SHP77 treated with DMSO at 0.1 percent for 48 hours (cell line): Measurements from ENCODE around the gene NEK7.
"Not testable (repeated sequence)": the region's sequence is repeated elsewhere in the genome, so short reads cannot be mapped to it uniquely, and the experiment has no call there.

Experiments
- DNase-seq: peaks from one replicate; lab custom pipeline; 2025; lab: John Stamatoyannopoulos, UW

NEK7 gene

GRCh38 chr1:198290089-198290683, 133.4 kb downstream of the NEK7 start:
- no peak for DNase-seq

DNA sequence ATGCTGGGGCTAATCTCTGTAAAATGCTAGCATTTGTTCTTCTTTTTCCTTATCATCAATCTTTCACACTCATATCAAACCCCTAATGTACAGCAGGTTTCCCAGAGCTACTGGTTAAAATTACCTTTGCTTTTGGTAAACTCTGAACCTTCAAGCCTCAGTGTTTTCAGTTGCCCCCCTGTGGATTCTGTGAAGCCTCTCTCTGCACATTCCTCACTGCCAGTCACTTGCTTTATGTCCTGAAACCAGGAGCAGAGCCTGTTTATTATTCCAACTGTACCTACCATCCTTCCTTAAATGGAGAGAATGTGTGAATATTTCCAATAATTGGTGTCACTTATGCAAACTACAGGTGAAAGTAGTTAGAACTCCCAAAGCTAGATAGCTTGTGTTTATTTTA, 134.2 kb downstream of the NEK7 start:
- no peak for DNase-seq

DNA sequence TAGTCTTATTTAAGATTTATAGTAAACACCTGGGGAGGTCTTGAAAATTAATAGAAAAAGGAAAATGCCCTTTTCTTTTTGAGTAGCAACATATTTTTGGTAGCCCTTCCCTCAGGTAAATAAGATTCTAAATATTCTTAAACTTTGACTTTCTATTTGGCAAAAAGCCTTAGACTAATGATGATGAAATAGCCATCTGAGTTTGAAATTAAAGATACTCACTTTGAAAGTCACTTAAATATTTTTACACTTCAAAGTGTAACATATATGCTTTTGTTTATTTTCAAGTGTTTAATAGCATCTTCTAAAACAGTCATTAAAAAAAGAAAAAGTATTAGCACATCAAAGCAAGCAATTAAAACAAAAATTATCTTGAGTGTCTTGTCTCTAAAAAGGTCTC, 135.1 kb downstream of the NEK7 start:
- DNase-seq: no peak

GRCh38 chr1:198295225-198295624, 138.4 kb downstream of the NEK7 start:
- no peak for DNase-seq

DNA sequence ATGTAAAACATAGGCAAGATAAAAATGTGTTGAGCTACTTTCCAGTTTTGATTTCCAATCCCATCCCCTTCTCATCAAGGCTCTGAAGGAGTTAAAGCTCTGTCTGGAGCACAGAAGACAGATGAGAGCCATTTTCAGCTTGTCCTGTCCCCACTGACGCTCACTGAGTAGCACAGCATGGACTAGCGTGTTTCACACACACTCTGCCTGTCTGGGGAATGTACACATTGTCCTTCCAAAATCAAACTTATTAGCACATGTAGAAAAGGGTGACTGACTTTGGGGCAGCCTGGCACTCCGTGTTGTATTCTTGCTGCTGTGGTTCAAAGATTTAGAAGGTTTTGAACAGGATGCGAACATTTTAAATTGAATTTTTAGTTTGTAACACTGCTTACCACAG, 139.2 kb downstream of the NEK7 start:
- DNase-seq: no peak

- no peak for DNase-seq
These were observed 140.5 kb downstream of the NEK7 start for GRCh38 chr1:198297281-198297680.

- no peak for DNase-seq
These were observed 141.8 kb downstream of the NEK7 start for GRCh38 chr1:198298640-198299039.

DNA sequence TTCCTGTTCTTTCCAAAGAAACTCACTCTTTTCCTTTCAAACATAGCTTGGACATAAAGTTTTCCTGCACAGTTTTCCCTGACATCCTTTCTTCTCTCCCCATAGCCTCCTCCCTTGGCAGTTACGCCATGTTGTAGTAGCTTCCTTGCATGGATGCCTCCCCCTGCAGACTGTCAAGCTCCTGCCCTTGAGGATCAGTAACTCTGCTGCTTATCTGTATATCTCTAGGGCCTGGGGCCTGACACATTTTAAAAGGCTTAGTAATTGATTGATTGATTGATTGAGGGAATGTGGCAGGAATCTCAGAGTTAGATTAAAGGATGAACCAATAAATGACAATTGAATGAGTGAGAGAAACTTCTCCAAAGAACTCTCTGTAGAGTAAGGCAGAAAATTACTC, 143.7 kb downstream of the NEK7 start:
- no peak for DNase-seq

DNA sequence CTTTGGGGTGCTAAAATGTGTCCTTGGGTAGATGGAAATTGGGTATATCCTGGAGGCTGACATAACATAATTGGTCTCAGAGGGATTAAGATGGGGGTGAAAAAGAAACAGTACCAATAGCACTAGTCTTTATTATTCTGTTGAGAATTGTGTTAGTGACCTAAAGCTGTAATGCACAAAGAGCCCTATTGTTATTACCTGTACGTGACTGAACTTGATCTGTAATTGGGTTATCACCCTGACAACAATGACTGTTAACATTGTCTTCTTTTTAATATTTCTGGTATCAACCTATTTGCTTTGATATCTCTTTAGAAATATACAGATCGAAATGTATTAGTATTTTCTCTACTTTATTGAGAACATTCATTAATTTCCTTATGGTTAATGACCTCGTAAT, 147.6 kb downstream of the NEK7 start:
- no peak for DNase-seq

DNA sequence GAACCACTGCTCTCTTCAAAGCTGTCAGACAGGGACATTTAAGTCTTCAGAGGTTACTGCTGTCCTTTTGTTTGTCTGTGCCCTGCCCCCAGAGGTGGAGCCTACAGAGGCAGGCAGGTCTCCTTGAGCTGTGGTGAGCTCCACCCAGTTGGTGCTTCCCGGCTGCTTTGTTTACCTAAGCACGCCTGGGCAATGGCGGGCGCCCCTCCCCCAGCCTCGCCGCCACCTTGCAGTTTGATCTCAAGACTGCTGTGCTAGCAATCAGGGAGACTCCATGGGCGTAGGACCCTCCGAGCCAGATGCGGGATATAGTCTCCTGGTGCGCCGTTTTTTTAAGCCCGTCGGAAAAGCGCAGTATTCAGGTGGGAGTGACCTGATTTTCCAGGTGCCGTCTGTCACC, 158.0 kb downstream of the NEK7 start:
- DNase-seq: not testable (repeated sequence)

DNA sequence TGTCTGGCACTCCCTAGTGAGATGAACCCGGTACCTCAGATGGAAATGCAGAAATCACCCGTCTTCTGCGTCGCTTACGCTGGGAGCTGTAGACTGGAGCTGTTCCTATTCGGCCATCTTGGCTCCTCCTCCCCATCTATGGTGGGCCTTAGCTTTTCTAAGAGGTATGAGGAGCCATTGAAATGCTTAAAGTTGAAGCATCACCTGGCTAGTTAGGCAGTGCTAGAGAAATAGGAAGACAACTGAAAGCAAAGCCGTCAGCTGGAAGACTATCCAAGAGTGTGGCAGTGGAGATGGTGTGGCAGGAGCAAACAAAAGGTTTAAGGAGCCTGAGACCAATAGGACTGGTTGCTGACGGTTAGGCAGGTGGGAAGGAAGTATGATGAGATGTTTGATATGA, 158.5 kb downstream of the NEK7 start:
- DNase-seq: not testable (repeated sequence)

GRCh38 chr1:198316546-198317100, 159.8 kb downstream of the NEK7 start:
- no peak for DNase-seq

- DNase-seq: no peak
These were observed 161.3 kb downstream of the NEK7 start for GRCh38 chr1:198318085-198318484.

DNA sequence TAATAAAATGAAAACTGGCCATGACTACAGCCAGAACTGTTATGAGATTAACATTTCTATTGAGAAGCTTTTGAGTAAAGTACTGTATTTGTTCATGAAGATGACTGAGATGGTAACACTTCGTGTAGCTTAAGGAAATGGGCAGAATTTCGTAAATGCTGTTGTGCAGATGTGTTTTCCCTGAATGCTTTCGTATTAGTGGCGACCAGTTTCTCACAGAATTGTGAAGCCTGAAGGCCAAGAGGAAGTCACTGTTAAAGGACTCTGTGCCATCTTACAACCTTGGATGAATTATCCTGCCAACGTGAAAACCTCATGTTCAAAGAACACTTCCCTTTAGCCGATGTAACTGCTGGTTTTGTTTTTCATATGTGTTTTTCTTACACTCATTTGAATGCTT, 164.0 kb downstream of the NEK7 start:
- no peak for DNase-seq

- DNase-seq: no peak
These were observed 169.4 kb downstream of the NEK7 start for GRCh38 chr1:198326232-198326631.

GRCh38 chr1:198326915-198327314, 170.1 kb downstream of the NEK7 start:
- DNase-seq: no peak

GRCh38 chr1:198328458-198329032, 171.7 kb downstream of the NEK7 start:
- no peak for DNase-seq

GRCh38 chr1:198330982-198331615, 174.3 kb downstream of the NEK7 start:
- no peak for DNase-seq

GRCh38 chr1:198333744-198334143, 176.9 kb downstream of the NEK7 start:
- DNase-seq: no peak

GRCh38 chr1:198335663-198336062, 178.9 kb downstream of the NEK7 start:
- DNase-seq: no peak

GRCh38 chr1:198337886-198338285, 181.1 kb downstream of the NEK7 start:
- no peak for DNase-seq

GRCh38 chr1:198340139-198340538, 183.3 kb downstream of the NEK7 start:
- DNase-seq: no peak

DNA sequence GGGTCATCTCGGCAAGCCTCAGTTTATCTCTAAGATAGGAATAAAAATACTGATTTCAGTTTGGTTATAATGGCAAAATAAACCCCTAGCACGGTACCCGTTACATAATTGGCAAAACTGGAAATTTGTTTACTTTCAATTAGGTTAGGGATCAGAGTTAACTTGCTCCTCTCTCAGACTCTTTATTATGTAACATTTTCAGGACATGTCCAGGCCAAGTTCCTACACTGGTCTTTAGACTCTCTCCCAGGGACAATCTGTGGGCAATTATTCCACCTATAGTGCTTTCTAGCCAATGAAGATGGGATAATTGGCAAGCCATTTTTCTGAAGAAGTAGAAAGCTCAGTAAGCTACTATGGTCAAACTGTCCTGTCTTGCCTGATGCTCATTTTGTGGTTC, 189.4 kb downstream of the NEK7 start:
- DNase-seq: no peak

- no peak for DNase-seq
These were observed 193.7 kb downstream of the NEK7 start for GRCh38 chr1:198350456-198350855.
